ENCODE results near the gene TTC23.

TTC23 gene

GRCh38 chr15:99145005-99145404, 104.4 kb downstream of the TTC23 start:
- no peak overlapping the region for H3K4me3 ChIP-seq (ENCODE audit: low read depth, low read length)
- TF ChIP-seq CTCF (IDR thresholded peaks at IDR 0.05; ENCODE audit: low read depth, low read length): no peak

- no peak for TF ChIP-seq CTCF (IDR thresholded peaks at IDR 0.05; ENCODE audit: low read depth, low read length)
- H3K4me3 ChIP-seq (ENCODE audit: low read depth, low read length): no peak overlapping the region
Measured at GRCh38 chr15:99143655-99144610, 105.4 kb downstream of the TTC23 start.

GRCh38 chr15:99143242-99143641, 106.1 kb downstream of the TTC23 start:
- no peak overlapping the region for H3K4me3 ChIP-seq (ENCODE audit: low read depth, low read length)
- no peak for TF ChIP-seq CTCF (IDR thresholded peaks at IDR 0.05; ENCODE audit: low read depth, low read length)

GRCh38 chr15:99142562-99142961, 106.8 kb downstream of the TTC23 start:
- no peak for TF ChIP-seq CTCF (IDR thresholded peaks at IDR 0.05; ENCODE audit: low read depth, low read length)

GRCh38 chr15:99141943-99142342, 107.4 kb downstream of the TTC23 start:
- TF ChIP-seq CTCF (IDR thresholded peaks at IDR 0.05; ENCODE audit: low read depth, low read length): no peak
- H3K4me3 ChIP-seq (ENCODE audit: low read depth, low read length): no peak overlapping the region

More at GRCh38 chr15:99142562-99142961, 106.8 kb downstream of the TTC23 start:
- H3K4me3 ChIP-seq (ENCODE audit: low read depth, low read length): no peak overlapping the region

- no peak overlapping the region for H3K4me3 ChIP-seq (ENCODE audit: low read depth, low read length)
Measured at GRCh38 chr15:99140590-99140989, 108.8 kb downstream of the TTC23 start.

More at GRCh38 chr15:99140590-99140989, 108.8 kb downstream of the TTC23 start:
- no peak for TF ChIP-seq CTCF (IDR thresholded peaks at IDR 0.05; ENCODE audit: low read depth, low read length)

All from WI38 (cell line).